B cell (primary cell): ENCODE measurements around the gene MAP7. TPM values are rescaled to one million over a fixed set of nuclear protein-coding genes. Genes with fewer than 3 reads are reported as not detected.

Experiments used
- ATAC-seq: fragments of 200-7000 bp; cut with Tn5 transposase; one replicate; pipeline ENCODE4 v1.10.0; 2021; ENCODE audit warnings: low read depth, mild to moderate bottlenecking, moderate number of reproducible peaks, moderate library complexity
- CTCF ChIA-PET: fragments of 350-600 bp; sonication (Branson Sonifier 250); formaldehyde crosslinking; loops from one replicate; lab custom pipeline; 2021; ENCODE audit warnings: antibody characterized with exemption, inconsistent platforms; lab: Charles Lee
- POLR2A ChIA-PET: fragments of 350-600 bp; sonication (Branson Sonifier 250); formaldehyde crosslinking; loops from one replicate; lab custom pipeline; 2021; ENCODE audit warnings: antibody characterized with exemption; lab: Charles Lee
- DNase-seq: peaks from one replicate; pipeline ENCODE4 v3.0.0; 2013
- H2AFZ ChIP-seq: 2 replicates; pipeline ENCODE4 v1.6.1; 2012; ENCODE audit warnings: mild to moderate bottlenecking, low read depth, low read length; ENCODE audit not compliant: insufficient read depth, poor library complexity, severe bottlenecking
- H3K27ac ChIP-seq, 2 donors: 1 replicate in 1 of 2; 2 replicates in 1 of 2; pipeline ENCODE4 v1.5.1; 2012 to 2013; ENCODE audit warnings: low read length in 2 of 2, mild to moderate bottlenecking in 2 of 2, moderate library complexity in 1 of 2
- H3K27me3 ChIP-seq, 4 experiments: fragments of 200-600 bp in 1 of 4; sonication (generic) in 1 of 4; replicated peaks in 1 of 4; 1 replicate in 2 of 4; 2 replicates in 2 of 4; pipeline versions ENCODE4 v1.6.1 to v1.7.0; 2013 to 2016; ENCODE audit warnings: low read length in 3 of 4, mild to moderate bottlenecking in 2 of 4, mixed read lengths in 1 of 4, moderate library complexity in 1 of 4; ENCODE audit not compliant: insufficient read depth in 4 of 4, control insufficient read depth in 3 of 4; ENCODE audit errors: control extremely low read depth in 1 of 4
- H3K36me3 ChIP-seq, 2 experiments: replicated peaks in 1 of 2; 1 replicate in 1 of 2; 2 replicates in 1 of 2; pipeline versions ENCODE4 v1.6.1 to v1.7.1; 2013; ENCODE audit warnings: low read length in 1 of 2; ENCODE audit not compliant: insufficient read depth in 2 of 2, control insufficient read depth in 1 of 2; ENCODE audit errors: control extremely low read depth in 1 of 2, extremely low read depth in 1 of 2
- H3K4me1 ChIP-seq, 2 donors: fragments of 200-600 bp in 1 of 2; sonication (generic) in 1 of 2; 1 replicate in 1 of 2; 2 replicates in 1 of 2; pipeline versions ENCODE4 v1.5.1 to v1.6.1; 2013 to 2017; ENCODE audit warnings: low read length in 2 of 2; ENCODE audit not compliant: control insufficient read depth in 2 of 2, insufficient read depth in 2 of 2
- H3K4me2 ChIP-seq: replicated peaks from 2 replicates; pipeline ENCODE3; 2012; ENCODE audit warnings: mild to moderate bottlenecking, low read depth, low read length; ENCODE audit not compliant: poor library complexity, severe bottlenecking
- H3K4me3 ChIP-seq, 5 experiments: fragments of 200-600 bp in 1 of 5; sonication (generic) in 1 of 5; 1 replicate in 3 of 5; 2 replicates in 2 of 5; pipeline versions ENCODE4 v1.5.1 to v1.7.0; 2011 to 2016; ENCODE audit warnings: low read length in 4 of 5, mild to moderate bottlenecking in 4 of 5, low read depth in 2 of 5, control low read depth in 1 of 5, moderate library complexity in 1 of 5; ENCODE audit not compliant: insufficient read depth in 1 of 5; ENCODE audit errors: control extremely low read depth in 1 of 5, extremely low read depth in 1 of 5
- H3K79me2 ChIP-seq: fragments of 200-600 bp; sonication (generic); one replicate; pipeline ENCODE4 v1.6.0; 2016; ENCODE audit warnings: low read length; ENCODE audit not compliant: control insufficient read depth, insufficient read depth
- H3K9ac ChIP-seq: fragments of 200-600 bp; sonication (generic); 2 replicates; pipeline ENCODE4 v1.6.1; 2017; ENCODE audit warnings: mild to moderate bottlenecking, low read length, moderate library complexity
- H3K9me3 ChIP-seq, 3 donors: one replicate each; pipeline versions ENCODE4 v1.6.1 to v1.7.1; 2013; ENCODE audit warnings: low read length in 2 of 3; ENCODE audit not compliant: control insufficient read depth in 2 of 3, insufficient read depth in 1 of 3; ENCODE audit errors: control extremely low read depth in 1 of 3
- H4K20me1 ChIP-seq: 2 replicates; pipeline ENCODE4 v1.6.0; 2012; ENCODE audit warnings: mild to moderate bottlenecking, low read length; ENCODE audit not compliant: insufficient read depth, control insufficient read depth, poor library complexity, severe bottlenecking
- H3K27ac Mint-ChIP-seq: one replicate; pipeline ENCODE4 v1.8.0; 2021; ENCODE audit warnings: mixed read lengths
- H3K27me3 Mint-ChIP-seq: one replicate; pipeline ENCODE4 v1.8.0; 2021; ENCODE audit warnings: mixed read lengths
- H3K4me1 Mint-ChIP-seq: one replicate; pipeline ENCODE4 v1.8.0; 2021; ENCODE audit warnings: mixed read lengths
- H3K4me3 Mint-ChIP-seq: one replicate; pipeline ENCODE4 v1.8.0; 2021; ENCODE audit warnings: mixed read lengths
- H3K9me3 Mint-ChIP-seq: one replicate; pipeline ENCODE4 v1.8.0; 2022; ENCODE audit warnings: mixed read lengths; ENCODE audit not compliant: insufficient read depth
- EZH2 ChIP-seq: IDR thresholded peaks from 2 replicates; pipeline ENCODE4 v1.6.1; 2012; ENCODE audit warnings: borderline replicate concordance, low read depth, mild to moderate bottlenecking, moderate library complexity, low read length; ENCODE audit not compliant: insufficient read depth, poor library complexity, severe bottlenecking
- WGBS: methylation state at CpG from one replicate; pipeline ENCODE4 v1.1.5; 2013; ENCODE audit warnings: missing lambda C conversion rate; ENCODE audit not compliant: insufficient coverage; 5-methylcytosine and 5-hydroxymethylcytosine counted together
- intact Hi-C: fragments of 100-400 bp; cut with micrococcal nuclease; formaldehyde crosslinking; loops from one replicate; pipeline ENCODE4 v1.10.0; 2022
- polyA plus RNA-seq: library from polyadenylated mRNA; depleted of rRNA; stranded (reverse); fragments of >200 nt; gene quantifications from 2 replicates; pipeline ENCODE4 v1.2.3, GENCODE V29; 2012
- total RNA-seq, 2 donors: library from RNA; stranded (reverse); fragments of 120-200 nt in 1 of 2; gene quantifications; 1 replicate in 1 of 2; 2 replicates in 1 of 2; pipeline versions ENCODE4 v1.2.3 to v1.2.4, GENCODE V29; 2013 to 2022
- TF ChIP-seq, protein P1 (sequence below): fragments of 200-600 bp; IDR thresholded peaks from one replicate; pipeline ENCODE4 v1.8.0; 2022; ENCODE audit warnings: antibody characterized with exemption, mild to moderate bottlenecking

The MAP7 gene
- total and polyA plus RNA-seq, 2 donors (not counting 1 experiment from before 2014, with no cell fraction given): 0.34 to 0.64 TPM

- Histone ChIP-seq H4K20me1 (no peaks in the 10 kb centered on the region), H3K9ac (no peak overlapping the region), H3K36me3 (no peaks in the 10 kb centered on the region), H3K4me3 (no peak overlapping the region), H3K4me2 (no peak overlapping the region), H3K27ac (no peak overlapping the region), H3K79me2 (no peaks in the 10 kb centered on the region), H3K4me1 (no peaks in the 10 kb centered on the region), H3K27me3 (peaks cover 0 to 6% (median 2%) of the 10 kb centered on the region in 4 experiments), H3K9me3 (no peaks in the 10 kb centered on the region), H2AFZ (no peak overlapping the region)
- ATAC-seq: no peak
- no peak for TF ChIP-seq EZH2
- TF ChIP-seq, protein P1, sequence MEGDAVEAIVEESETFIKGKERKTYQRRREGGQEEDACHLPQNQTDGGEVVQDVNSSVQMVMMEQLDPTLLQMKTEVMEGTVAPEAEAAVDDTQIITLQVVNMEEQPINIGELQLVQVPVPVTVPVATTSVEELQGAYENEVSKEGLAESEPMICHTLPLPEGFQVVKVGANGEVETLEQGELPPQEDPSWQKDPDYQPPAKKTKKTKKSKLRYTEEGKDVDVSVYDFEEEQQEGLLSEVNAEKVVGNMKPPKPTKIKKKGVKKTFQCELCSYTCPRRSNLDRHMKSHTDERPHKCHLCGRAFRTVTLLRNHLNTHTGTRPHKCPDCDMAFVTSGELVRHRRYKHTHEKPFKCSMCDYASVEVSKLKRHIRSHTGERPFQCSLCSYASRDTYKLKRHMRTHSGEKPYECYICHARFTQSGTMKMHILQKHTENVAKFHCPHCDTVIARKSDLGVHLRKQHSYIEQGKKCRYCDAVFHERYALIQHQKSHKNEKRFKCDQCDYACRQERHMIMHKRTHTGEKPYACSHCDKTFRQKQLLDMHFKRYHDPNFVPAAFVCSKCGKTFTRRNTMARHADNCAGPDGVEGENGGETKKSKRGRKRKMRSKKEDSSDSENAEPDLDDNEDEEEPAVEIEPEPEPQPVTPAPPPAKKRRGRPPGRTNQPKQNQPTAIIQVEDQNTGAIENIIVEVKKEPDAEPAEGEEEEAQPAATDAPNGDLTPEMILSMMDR: no peak
- Mint-ChIP-seq H3K27me3 (no peaks in the 10 kb centered on the region), H3K4me3 (no peak overlapping the region), H3K27ac (no peak overlapping the region), H3K9me3 (no peaks in the 10 kb centered on the region), H3K4me1 (no peaks in the 10 kb centered on the region)
- no peak for DNase-seq
- intact Hi-C loops: no loop called here
- POLR2A ChIA-PET: no interaction called here
- no CpG with 5 or more reads among the region's 3 CpGs for WGBS
- CTCF ChIA-PET: interaction anchor here (1.7 kb wide), 1 partner anchor 12 kb away, joined by 5 read pairs; no protein-coding TSS in a partner anchor
These were observed 213.1 kb downstream of the MAP7 start for GRCh38 chr6:136337121-136337520.

DNA sequence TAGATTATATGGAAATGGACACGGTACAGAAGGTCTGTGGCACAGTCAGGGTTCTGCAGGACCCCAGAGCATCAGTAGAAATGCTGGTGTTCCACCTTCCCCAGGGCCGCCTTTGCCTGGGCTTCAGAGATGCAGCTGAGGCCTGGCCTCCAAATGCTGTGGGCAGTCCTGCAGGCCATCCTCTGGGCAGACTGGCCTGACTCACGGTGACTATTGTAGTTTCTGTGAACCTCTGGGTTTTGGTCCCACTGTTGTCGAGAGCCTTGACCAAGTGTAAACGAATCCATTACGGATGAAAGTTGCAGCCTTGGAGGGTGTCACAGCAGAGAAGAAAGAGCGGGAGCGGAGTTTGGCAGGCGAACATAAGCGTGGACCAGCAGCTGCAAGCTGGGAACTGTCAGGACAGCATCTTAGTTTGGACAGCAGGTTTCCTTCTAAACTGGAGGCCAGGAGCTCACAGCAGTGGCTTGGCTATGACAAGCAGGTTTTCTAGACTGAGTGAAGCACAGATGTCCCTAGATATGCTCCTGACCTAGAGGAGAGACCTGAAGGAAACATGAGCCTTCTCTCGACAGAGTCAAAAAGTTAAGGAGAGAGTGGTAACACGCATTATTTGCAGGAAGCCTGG lies 214.4 kb downstream of the MAP7 start:
- no peak for ATAC-seq
- no peak overlapping the region for H3K27ac ChIP-seq

More for the DNA sequence above, 214.4 kb downstream of the MAP7 start:
- Mint-ChIP-seq H3K27me3 (no peaks in the 10 kb centered on the region), H3K4me3 (no peak overlapping the region), H3K27ac (no peak overlapping the region), H3K4me1 (no peaks in the 10 kb centered on the region), H3K9me3 (no peaks in the 10 kb centered on the region)
- Histone ChIP-seq H2AFZ (no peak overlapping the region), H3K27me3 (peaks cover 0 to 6% (median 2%) of the 10 kb centered on the region in 4 experiments), H3K9ac (no peak overlapping the region), H3K4me3 (no peak overlapping the region), H3K79me2 (no peaks in the 10 kb centered on the region), H3K4me2 (no peak overlapping the region), H4K20me1 (no peaks in the 10 kb centered on the region), H3K36me3 (no peaks in the 10 kb centered on the region), H3K9me3 (no peaks in the 10 kb centered on the region), H3K4me1 (no peaks in the 10 kb centered on the region)
- intact Hi-C loops: no loop called here
- TF ChIP-seq, protein P1: no peak
- no peak for TF ChIP-seq EZH2
- POLR2A ChIA-PET: no interaction called here
- WGBS: 96% methylated on average over 11 of the region's 12 CpGs
- CTCF ChIA-PET: no interaction called here
- no peak for DNase-seq
